ENCODE data around the gene BRPF1. TPM values are rescaled to one million over a fixed set of nuclear protein-coding genes. Genes with fewer than 3 reads are reported as not detected.
A peak's percentile ranks its signal among the peaks of the same experiment; 100 is the strongest.

Gene BRPF1
- total RNA-seq, 4 donors from 2014 or later, result 15.6 to 35.7 (median 17.8) TPM

DNA sequence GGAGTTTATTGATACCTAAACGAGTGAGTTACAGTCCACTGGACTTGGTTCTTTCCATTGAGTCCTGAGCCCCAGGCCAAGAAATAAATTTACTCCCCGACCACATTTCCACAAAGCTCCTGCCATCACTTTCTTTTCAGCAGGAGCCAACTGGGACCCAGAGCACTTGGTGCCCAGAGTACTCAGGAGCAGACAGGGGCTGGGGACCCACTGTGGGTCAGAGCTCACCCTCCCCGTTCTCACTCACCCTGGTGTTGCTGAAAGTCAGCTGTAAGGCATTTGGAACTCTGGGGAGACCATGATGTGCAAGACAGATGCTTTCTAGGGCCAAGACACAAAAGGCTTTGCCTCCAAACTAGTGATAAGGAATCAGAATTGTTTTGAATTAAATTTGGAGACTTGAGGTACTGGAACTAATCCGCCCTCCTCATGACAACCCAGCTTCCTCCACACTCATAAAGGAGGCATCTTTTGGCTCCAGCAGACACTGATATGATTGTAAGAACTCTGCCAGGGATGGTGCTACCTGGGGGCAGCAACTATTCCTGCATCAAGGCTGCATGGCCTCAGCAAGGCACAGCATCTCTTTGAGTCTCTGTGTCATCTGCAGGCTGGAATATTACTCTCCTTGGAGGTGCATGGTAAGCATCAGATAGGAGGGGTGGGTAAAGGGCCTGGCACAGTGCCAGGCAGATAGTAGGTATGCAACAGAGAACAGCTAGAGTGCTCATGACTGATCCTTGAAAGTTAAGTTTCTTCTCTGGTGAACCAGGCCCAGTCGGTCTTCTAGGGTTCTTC, 45.6 kb downstream of the BRPF1 start:
- ATAC-seq (ENCODE audit: low FRiP score) (no peak), DNase-seq (ENCODE audit: low spot score) (no peak)
- TF ChIP-seq, protein P1, sequence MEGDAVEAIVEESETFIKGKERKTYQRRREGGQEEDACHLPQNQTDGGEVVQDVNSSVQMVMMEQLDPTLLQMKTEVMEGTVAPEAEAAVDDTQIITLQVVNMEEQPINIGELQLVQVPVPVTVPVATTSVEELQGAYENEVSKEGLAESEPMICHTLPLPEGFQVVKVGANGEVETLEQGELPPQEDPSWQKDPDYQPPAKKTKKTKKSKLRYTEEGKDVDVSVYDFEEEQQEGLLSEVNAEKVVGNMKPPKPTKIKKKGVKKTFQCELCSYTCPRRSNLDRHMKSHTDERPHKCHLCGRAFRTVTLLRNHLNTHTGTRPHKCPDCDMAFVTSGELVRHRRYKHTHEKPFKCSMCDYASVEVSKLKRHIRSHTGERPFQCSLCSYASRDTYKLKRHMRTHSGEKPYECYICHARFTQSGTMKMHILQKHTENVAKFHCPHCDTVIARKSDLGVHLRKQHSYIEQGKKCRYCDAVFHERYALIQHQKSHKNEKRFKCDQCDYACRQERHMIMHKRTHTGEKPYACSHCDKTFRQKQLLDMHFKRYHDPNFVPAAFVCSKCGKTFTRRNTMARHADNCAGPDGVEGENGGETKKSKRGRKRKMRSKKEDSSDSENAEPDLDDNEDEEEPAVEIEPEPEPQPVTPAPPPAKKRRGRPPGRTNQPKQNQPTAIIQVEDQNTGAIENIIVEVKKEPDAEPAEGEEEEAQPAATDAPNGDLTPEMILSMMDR (IDR thresholded peaks at IDR 0.05), result no peak

GRCh38 chr3:9777694-9778021, 46.1 kb downstream of the BRPF1 start:
- TF ChIP-seq, protein P1 (IDR thresholded peaks at IDR 0.05), result no peak
- no peak for ATAC-seq (ENCODE audit: low FRiP score)
- no peak for DNase-seq (ENCODE audit: low spot score)

DNA sequence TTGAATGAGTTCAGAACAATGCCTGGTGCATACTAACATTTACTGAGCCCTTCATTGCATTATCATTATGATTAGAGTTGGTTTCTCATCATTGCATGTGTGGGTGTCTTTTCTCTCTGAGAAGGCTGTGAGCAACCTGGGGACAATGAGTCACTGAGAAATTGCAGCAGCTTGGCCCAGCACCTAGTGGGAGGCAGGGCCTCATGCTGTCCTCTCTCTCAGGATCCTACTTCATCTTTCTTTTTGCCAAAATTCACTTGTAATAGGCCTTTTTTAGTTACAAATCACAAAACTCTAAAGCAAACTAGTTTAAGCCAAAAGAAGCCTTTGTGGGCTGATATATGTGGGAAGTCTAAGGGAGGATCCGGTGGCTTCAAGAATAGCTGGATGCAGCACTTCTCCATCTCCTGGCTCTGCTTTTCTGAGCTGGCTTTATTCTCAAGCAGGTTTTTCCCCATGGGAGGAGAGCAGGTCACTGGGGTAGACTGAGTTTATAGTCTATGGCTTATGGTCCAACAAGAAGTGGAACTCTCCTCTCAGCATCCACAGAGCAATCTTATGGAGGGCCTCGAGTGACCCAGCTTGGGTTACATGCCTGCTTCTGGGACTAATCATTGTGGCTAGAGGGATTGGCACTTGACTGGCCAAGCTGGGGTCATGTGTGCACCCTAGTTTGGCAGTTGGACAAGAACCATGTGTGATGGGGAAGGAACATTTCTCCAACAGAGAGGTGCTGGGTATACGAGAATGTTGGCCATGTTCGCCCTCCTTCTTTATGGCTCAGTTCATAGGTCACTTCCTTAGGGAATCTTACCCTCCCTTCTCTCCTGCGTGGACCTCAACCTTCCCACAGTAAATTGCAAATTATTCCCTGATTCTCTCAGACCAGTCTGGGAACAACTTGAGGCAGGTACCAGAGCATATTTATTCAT, 46.9 kb downstream of the BRPF1 start:
- no peak for DNase-seq (ENCODE audit: low spot score)
- peak; percentile 86 for ATAC-seq (ENCODE audit: low FRiP score)
- TF ChIP-seq, protein P1 (IDR thresholded peaks at IDR 0.05), result no peak

DNA sequence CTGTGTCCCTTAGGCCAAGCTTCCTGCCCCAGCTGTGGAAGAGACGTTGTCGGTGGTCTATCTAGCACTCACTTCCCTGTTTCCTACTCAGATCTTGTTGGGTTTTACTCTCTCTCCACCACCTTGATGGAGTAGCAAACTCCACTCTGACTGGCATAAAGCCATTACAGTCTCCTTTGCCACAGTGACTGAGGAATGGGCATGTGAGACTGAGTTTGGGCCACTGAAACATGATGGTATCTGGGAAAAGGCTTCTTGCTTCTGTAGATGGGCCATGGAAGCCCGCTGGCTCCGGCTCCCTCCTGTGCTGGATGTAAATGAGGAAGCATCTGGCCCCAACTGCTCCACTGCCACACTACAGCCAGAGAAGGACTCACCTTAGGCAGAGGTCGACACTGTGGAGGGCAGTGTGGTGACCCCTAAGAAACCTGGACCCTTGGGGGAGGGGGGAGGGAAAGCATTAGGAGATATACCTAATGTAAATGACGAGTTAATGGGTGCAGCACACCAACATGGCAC, 47.6 kb downstream of the BRPF1 start:
- ATAC-seq (ENCODE audit: low FRiP score), result no peak
- DNase-seq (ENCODE audit: low spot score), result no peak

DNA sequence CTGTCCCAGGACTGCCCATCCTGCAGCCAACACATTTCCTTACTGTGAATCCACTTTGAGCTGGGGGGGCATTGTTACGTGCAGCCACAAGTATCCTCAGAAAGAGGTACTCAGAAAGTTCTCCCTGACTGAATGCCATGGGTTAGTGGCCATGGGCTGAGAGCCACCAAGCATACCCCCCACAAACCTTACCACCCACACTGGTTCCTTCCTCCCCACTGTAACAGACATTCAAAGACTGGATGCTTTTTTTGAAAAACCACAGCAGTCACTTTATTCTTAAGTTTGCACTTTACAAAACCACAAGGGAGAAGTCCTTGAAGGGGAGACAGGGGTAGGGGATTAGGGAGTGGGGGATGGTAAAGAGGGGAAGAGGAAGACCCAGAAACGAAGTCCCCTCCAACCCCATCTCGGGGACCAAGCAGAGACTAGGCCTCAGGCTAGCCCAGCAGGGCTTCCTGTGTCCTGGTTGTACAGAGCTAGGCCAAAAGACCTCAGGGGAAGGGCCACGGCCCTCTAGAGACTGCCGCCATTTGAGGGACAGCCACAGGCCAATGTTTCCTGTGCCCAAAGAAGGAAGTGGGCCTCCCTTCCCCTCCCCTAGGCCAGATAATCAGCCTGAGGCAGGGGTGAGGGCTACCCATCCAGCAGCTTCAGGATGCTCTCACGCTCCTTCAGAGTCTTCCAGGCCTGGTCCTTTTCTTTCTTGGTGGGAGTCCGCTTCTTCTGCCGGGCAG, 48.4 kb downstream of the BRPF1 start:
- DNase-seq (ENCODE audit: low spot score), result no peak
- ATAC-seq (ENCODE audit: low FRiP score), result no peak
- TF ChIP-seq, protein P1 (IDR thresholded peaks at IDR 0.05), result no peak

More for the DNA sequence above, 47.6 kb downstream of the BRPF1 start:
- TF ChIP-seq, protein P1 (IDR thresholded peaks at IDR 0.05), result no peak

DNA sequence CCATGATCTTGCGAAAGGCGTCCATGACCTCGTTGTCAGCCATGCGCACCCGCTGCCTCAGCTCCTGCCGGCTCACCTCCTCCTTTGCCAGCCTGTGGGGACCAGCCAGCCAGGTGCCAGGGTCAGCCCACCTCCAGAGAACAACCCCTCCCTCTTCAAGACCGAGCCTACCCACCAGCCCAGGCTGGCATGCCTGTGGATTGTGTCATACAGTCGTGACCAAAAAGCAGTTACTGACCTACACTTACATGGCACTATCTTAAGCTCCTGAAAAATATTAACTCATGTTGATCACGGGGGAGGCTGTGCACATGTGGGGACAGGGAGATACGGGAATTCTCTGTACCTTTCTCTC, 48.9 kb downstream of the BRPF1 start:
- DNase-seq (ENCODE audit: low spot score) (no peak), ATAC-seq (ENCODE audit: low FRiP score) (no peak)
- TF ChIP-seq, protein P1 (IDR thresholded peaks at IDR 0.05), result no peak

Data from omental fat pad (tissue), 4 donors.